Transverse colon (tissue), 4 donors: ENCODE measurements around the gene TFCP2L1. TPM values are rescaled to one million over a fixed set of nuclear protein-coding genes. Genes with fewer than 3 reads are reported as not detected.
A peak's percentile ranks its signal among the peaks of the same experiment; 100 is the strongest.

Experiments used
- DNase-seq: peaks from one replicate; pipeline ENCODE4 v3.0.0-alpha.2; 2019
- H3K27ac ChIP-seq, 4 donors: fragments of 200-600 bp; sonication (generic); 2 replicates each; pipeline ENCODE4 v1.5.1; 2016 to 2018; ENCODE audit warnings: inconsistent platforms in 4 of 4
- H3K27me3 ChIP-seq: fragments of 200-600 bp; sonication (generic); 2 replicates; pipeline ENCODE4 v1.5.1; 2017; ENCODE audit warnings: inconsistent platforms
- H3K36me3 ChIP-seq, 4 donors: fragments of 200-600 bp; sonication (generic); 2 replicates each; pipeline ENCODE4 v1.5.1; 2017 to 2019; ENCODE audit warnings: inconsistent platforms in 4 of 4
- H3K4me1 ChIP-seq, 4 donors: fragments of 200-600 bp; sonication (generic); 2 replicates each; pipeline ENCODE4 v1.5.1; 2017 to 2020; ENCODE audit warnings: inconsistent platforms in 4 of 4
- H3K4me3 ChIP-seq, 4 donors: fragments of 200-600 bp; sonication (generic); 1 replicate in 1 of 4; 2 replicates in 3 of 4; pipeline versions ENCODE4 v1.5.1 to v1.6.1; 2017 to 2019; ENCODE audit warnings: inconsistent platforms in 4 of 4
- H3K9me3 ChIP-seq, 2 donors: fragments of 200-600 bp; sonication (generic); 2 replicates each; pipeline ENCODE4 v1.5.1; 2017 to 2019; ENCODE audit warnings: inconsistent platforms in 2 of 2
- CTCF ChIP-seq, 5 experiments: fragments of 200-600 bp in 3 of 5; fragments of 450-650 bp in 2 of 5; sonication (generic) in 3 of 5; IDR thresholded peaks; 1 replicate in 2 of 5; 2 replicates in 3 of 5; pipeline ENCODE4 v1.5.1; 2016 to 2017; ENCODE audit warnings: antibody characterized with exemption in 5 of 5, inconsistent platforms in 3 of 5, mild to moderate bottlenecking in 2 of 5, moderate library complexity in 1 of 5
- EP300 ChIP-seq: sonication (generic); formaldehyde crosslinking; IDR thresholded peaks from one replicate; pipeline ENCODE4 v1.6.1; 2017; ENCODE audit warnings: antibody characterized with exemption, low read depth
- POLR2A ChIP-seq: fragments of 450-650 bp; IDR thresholded peaks from one replicate; pipeline ENCODE4 v1.6.1; 2016; ENCODE audit warnings: antibody characterized with exemption, mild to moderate bottlenecking, moderate library complexity
- POLR2AphosphoS5 ChIP-seq, 3 donors: sonication (generic); formaldehyde crosslinking; IDR thresholded peaks; one replicate each; pipeline ENCODE4 v1.6.1; 2016; ENCODE audit warnings: antibody characterized with exemption in 3 of 3
- WGBS, 2 donors: methylation state at CpG; one replicate each; pipeline ENCODE4 v1.1.5; 2018; ENCODE audit warnings: low coverage in 1 of 2; 5-methylcytosine and 5-hydroxymethylcytosine counted together
- in situ Hi-C, 4 donors: fragments of 200-750 bp; cut with MboI; loops; one replicate each; pipeline versions ENCODE4 v1.15.0 to v1.15.1; 2017; ENCODE audit warnings: low sequenced_read_pairs in 3 of 4, low pct_ligation_motif_present in 1 of 4, low pct_unique_long_range_greater_than_20kb in 1 of 4
- intact Hi-C: fragments of 100-400 bp; cut with DNase I; formaldehyde crosslinking; loops from one replicate; pipeline ENCODE4 v1.15.1; 2023; ENCODE audit warnings: low total_unique reads
- total RNA-seq, 4 donors: library from RNA; depleted of rRNA; stranded (reverse); fragments of >200 nt; gene quantifications; one replicate each; pipeline ENCODE4 v1.1.0, GENCODE V29; 2016

Gene TFCP2L1
- total RNA-seq, 4 donors from 2014 or later, result 52.7 to 167 (median 146) TPM

GRCh38 chr2:121255358-121255757 is 29.6 kb downstream of the TFCP2L1 start:
- peak; percentile 79 for DNase-seq
- H3K9me3 ChIP-seq, result no peaks in the 10 kb centered on the region
- no peak for TF ChIP-seq EP300
- peak; percentile 16 to 53 (median 52) for TF ChIP-seq POLR2AphosphoS5 (IDR thresholded peaks at IDR 0.05)
- H3K4me1 ChIP-seq, result peaks cover 9 to 53% (median 28%) of the 10 kb centered on the region in 4 donors
- no peak overlapping the region for H3K4me3 ChIP-seq
- peak overlapping the region; percentile 76 to 86 (median 84) for H3K27ac ChIP-seq
- WGBS, 2 donors, result 31 to 54% methylated on average over 6 to 8 of the region's 8 CpGs
- in situ Hi-C loops (no loop called here), intact Hi-C loops (no loop called here)
- H3K27me3 ChIP-seq, result no peaks in the 10 kb centered on the region
- H3K36me3 ChIP-seq, result no peaks in the 10 kb centered on the region

- no peaks in the 10 kb centered on the region for H3K9me3 ChIP-seq
- peaks cover 7 to 47% (median 22%) of the 10 kb centered on the region in 4 donors for H3K4me1 ChIP-seq
- in situ Hi-C loops (no loop called here), intact Hi-C loops (no loop called here)
- TF ChIP-seq EP300 (no peak), CTCF (IDR thresholded peaks at IDR 0.05) (no peak), POLR2AphosphoS5 (IDR thresholded peaks at IDR 0.05) (no peak), POLR2A (no peak)
- WGBS, 2 donors, result 67% methylated on average over 4 of the region's 4 CpGs; no CpG with 5 or more reads in 1 of the 2 donors
- no peak overlapping the region for H3K4me3 ChIP-seq
- DNase-seq, result no peak
- no peaks in the 10 kb centered on the region for H3K36me3 ChIP-seq
- no peaks in the 10 kb centered on the region for H3K27me3 ChIP-seq
- H3K27ac ChIP-seq, result peak overlapping the region; percentile 76 to 86 (median 84)
These were observed 30.3 kb downstream of the TFCP2L1 start for GRCh38 chr2:121254748-121255147.

GRCh38 chr2:121253674-121254240 is 31.2 kb downstream of the TFCP2L1 start:
- intact Hi-C loops (no loop called here), in situ Hi-C loops (no loop called here)
- no peak overlapping the region for H3K27ac ChIP-seq
- WGBS, 2 donors, result 67 to 92% methylated on average over 1 to 13 of the region's 13 CpGs
- no peak overlapping the region for H3K4me3 ChIP-seq
- TF ChIP-seq POLR2AphosphoS5 (IDR thresholded peaks at IDR 0.05) (no peak), EP300 (no peak), CTCF (IDR thresholded peaks at IDR 0.05) (no peak), POLR2A (no peak)
- no peaks in the 10 kb centered on the region for H3K36me3 ChIP-seq
- H3K9me3 ChIP-seq, result no peaks in the 10 kb centered on the region
- no peaks in the 10 kb centered on the region for H3K27me3 ChIP-seq
- DNase-seq, result no peak
- H3K4me1 ChIP-seq, result peaks cover 5 to 37% (median 20%) of the 10 kb centered on the region in 4 donors

GRCh38 chr2:121253021-121253673 is 31.9 kb downstream of the TFCP2L1 start:
- no peaks in the 10 kb centered on the region for H3K9me3 ChIP-seq
- no peaks in the 10 kb centered on the region for H3K27me3 ChIP-seq
- no peak overlapping the region for H3K4me3 ChIP-seq
- TF ChIP-seq EP300, result no peak
- no peak for TF ChIP-seq CTCF (IDR thresholded peaks at IDR 0.05)
- TF ChIP-seq POLR2AphosphoS5 (IDR thresholded peaks at IDR 0.05), result no peak
- no peak for TF ChIP-seq POLR2A
- peaks cover 5 to 33% (median 19%) of the 10 kb centered on the region in 4 donors for H3K4me1 ChIP-seq
- in situ Hi-C loops, result no loop called here
- WGBS, 2 donors, result 89% methylated on average over 12 of the region's 12 CpGs; no CpG with 5 or more reads in 1 of the 2 donors
- intact Hi-C loops, result no loop called here
- H3K36me3 ChIP-seq, result no peaks in the 10 kb centered on the region
- DNase-seq, result no peak
- no peak overlapping the region for H3K27ac ChIP-seq
